Measurements from ENCODE around the gene SLC12A8.

The SLC12A8 gene

GRCh38 chr3:125219261-125219701 lies 6.7 kb upstream of the SLC12A8 start:
- no peak for DNase-seq (ENCODE audit: low read depth in 2 of 2)

GRCh38 chr3:125214738-125215137 lies 2.2 kb upstream of the SLC12A8 start:
- DNase-seq (ENCODE audit: low read depth in 2 of 2): no peak

GRCh38 chr3:125213946-125214542 lies 1.5 kb upstream of the SLC12A8 start:
- DNase-seq (ENCODE audit: low read depth in 2 of 2): no peak

GRCh38 chr3:125213364-125213755 lies 812 bp upstream of the SLC12A8 start:
- no peak for DNase-seq (ENCODE audit: low read depth in 2 of 2)

- no peak for DNase-seq (ENCODE audit: low read depth in 2 of 2)
Observed at GRCh38 chr3:125212091-125212508, 448 bp downstream of the SLC12A8 start.

- no peak for DNase-seq (ENCODE audit: low read depth in 2 of 2)
Observed at GRCh38 chr3:125211523-125212090, 941 bp downstream of the SLC12A8 start.

- no peak for DNase-seq (ENCODE audit: low read depth in 2 of 2)
Observed at GRCh38 chr3:125207949-125208568, 4.5 kb downstream of the SLC12A8 start.

- DNase-seq (ENCODE audit: low read depth in 2 of 2): no peak
Observed at GRCh38 chr3:125207507-125207906, 5.0 kb downstream of the SLC12A8 start.

GRCh38 chr3:125206934-125207333 lies 5.6 kb downstream of the SLC12A8 start:
- no peak for DNase-seq (ENCODE audit: low read depth in 2 of 2)

GRCh38 chr3:125203731-125204130 lies 8.8 kb downstream of the SLC12A8 start:
- DNase-seq (ENCODE audit: low read depth in 2 of 2): no peak

- DNase-seq (ENCODE audit: low read depth in 2 of 2): no peak
Observed at GRCh38 chr3:125202197-125202596, 10.4 kb downstream of the SLC12A8 start.

- DNase-seq (ENCODE audit: low read depth in 2 of 2): no peak
Observed at GRCh38 chr3:125200731-125201139, 11.8 kb downstream of the SLC12A8 start.

GRCh38 chr3:125194849-125195601 lies 17.5 kb downstream of the SLC12A8 start:
- DNase-seq (ENCODE audit: low read depth in 2 of 2): no peak

GRCh38 chr3:125194061-125194848 lies 18.3 kb downstream of the SLC12A8 start:
- no peak for DNase-seq (ENCODE audit: low read depth in 2 of 2)

GRCh38 chr3:125192190-125193035 lies 20.1 kb downstream of the SLC12A8 start:
- DNase-seq (ENCODE audit: low read depth in 2 of 2): no peak

- no peak for DNase-seq (ENCODE audit: low read depth in 2 of 2)
Observed at GRCh38 chr3:125191730-125192129, 20.8 kb downstream of the SLC12A8 start.

GRCh38 chr3:125191256-125191655 lies 21.3 kb downstream of the SLC12A8 start:
- DNase-seq (ENCODE audit: low read depth in 2 of 2): no peak

- DNase-seq (ENCODE audit: low read depth in 2 of 2): no peak
Observed at GRCh38 chr3:125190786-125191185, 21.8 kb downstream of the SLC12A8 start.

- DNase-seq (ENCODE audit: low read depth in 2 of 2): no peak
Observed at GRCh38 chr3:125189378-125190165, 23.0 kb downstream of the SLC12A8 start.

- no peak for DNase-seq (ENCODE audit: low read depth in 2 of 2)
Observed at GRCh38 chr3:125188955-125189354, 23.6 kb downstream of the SLC12A8 start.

Data from stimulated activated CD4-positive, alpha-beta T cell treated with anti-CD3 and anti-CD28 coated beads, Interleukin-12 subunit alpha, Interleukin-12 subunit beta, amount 100 ng/mL, for 24 hours (primary cell).